Measurements from ENCODE around the gene AP4S1.
"Not testable (repeated sequence)": the region's sequence is repeated elsewhere in the genome, so short reads cannot be mapped to it uniquely, and the experiment has no call there.

Gene AP4S1

DNA sequence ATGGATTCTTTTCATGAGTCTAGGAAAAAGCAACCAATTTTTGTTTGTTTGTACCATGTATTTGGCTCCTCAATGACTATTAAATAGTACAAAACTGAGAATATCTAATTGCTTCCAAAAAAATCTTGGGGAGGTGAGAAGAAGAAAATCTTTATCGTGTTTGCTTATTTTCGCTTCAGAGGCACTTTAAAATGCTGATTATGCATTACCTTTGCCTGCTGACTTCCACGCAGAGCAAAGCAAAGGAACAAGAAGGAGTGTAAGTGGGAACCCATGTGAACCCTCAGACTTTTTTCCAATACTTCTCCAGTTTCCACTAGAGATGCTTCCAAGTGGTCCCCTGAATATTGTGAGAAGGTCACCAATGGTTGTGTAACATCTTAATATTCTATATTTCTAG, 43.9 kb downstream of the AP4S1 start:
- no peak for DNase-seq (ENCODE audit: low read depth)
- Histone ChIP-seq H3K4me1 (ENCODE audit: control insufficient read depth, insufficient read depth, low read length) (peaks cover 12% of the 10 kb centered on the region), H3K36me3 (ENCODE audit: control insufficient read depth, insufficient read depth, low read length, severe bottlenecking) (no peaks in the 10 kb centered on the region), H3K9me3 (ENCODE audit: control insufficient read depth, low read length) (no peaks in the 10 kb centered on the region), H3K27me3 (replicated peaks; ENCODE audit: control insufficient read depth, insufficient read depth, low read length) (no peaks in the 10 kb centered on the region), H3K4me3 (ENCODE audit: low read length) (no peak overlapping the region), H3K9ac (ENCODE audit: low read length) (no peak overlapping the region)

DNA sequence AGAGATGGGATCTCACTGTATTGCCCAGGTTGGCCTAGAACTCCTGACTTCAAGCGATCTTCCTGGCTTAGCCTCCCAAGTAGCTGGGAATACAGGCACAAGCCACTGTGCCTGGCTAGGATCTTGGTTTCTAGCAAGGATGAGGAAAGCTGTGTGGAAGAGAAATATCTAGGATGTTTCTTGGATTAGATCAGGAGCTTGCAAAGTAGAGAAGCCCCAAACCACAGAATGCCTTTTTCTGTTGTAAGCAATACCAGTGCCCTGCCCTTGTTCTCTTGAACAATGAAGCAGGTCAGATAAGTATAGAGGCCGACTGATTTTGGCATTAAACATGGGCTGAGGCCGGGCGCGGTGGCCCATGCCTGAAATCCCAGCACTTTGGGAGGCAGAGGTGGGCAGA, 45.0 kb downstream of the AP4S1 start:
- Histone ChIP-seq H3K9me3 (ENCODE audit: control insufficient read depth, low read length) (no peaks in the 10 kb centered on the region), H3K9ac (ENCODE audit: low read length) (no peak overlapping the region), H3K36me3 (ENCODE audit: control insufficient read depth, insufficient read depth, low read length, severe bottlenecking) (no peaks in the 10 kb centered on the region), H3K27me3 (replicated peaks; ENCODE audit: control insufficient read depth, insufficient read depth, low read length) (no peaks in the 10 kb centered on the region), H3K4me3 (ENCODE audit: low read length) (no peak overlapping the region), H3K4me1 (ENCODE audit: control insufficient read depth, insufficient read depth, low read length) (peaks cover 12% of the 10 kb centered on the region)
- peak; percentile 91 for DNase-seq (ENCODE audit: low read depth)

DNA sequence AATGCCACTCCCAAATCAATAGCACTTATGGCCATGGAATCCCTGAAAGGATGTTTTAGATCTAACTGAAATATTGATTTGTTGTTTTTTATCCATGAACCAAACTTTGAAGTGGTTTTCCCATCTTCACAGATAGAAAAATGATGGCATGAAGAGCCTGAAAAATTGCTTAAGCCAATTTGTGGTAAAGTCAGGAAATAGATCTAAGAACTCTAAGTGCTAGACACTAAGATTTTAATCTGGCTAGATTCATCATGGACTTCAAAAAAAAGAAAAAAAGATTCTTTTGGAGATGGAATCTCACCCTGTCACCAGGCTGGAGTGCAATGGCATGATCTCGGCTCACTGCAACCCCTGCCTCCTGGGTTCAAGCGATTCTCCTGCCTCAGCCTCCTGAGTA, 45.7 kb downstream of the AP4S1 start:
- peaks cover 12% of the 10 kb centered on the region for H3K4me1 ChIP-seq (ENCODE audit: control insufficient read depth, insufficient read depth, low read length)
- no peaks in the 10 kb centered on the region for H3K9me3 ChIP-seq (ENCODE audit: control insufficient read depth, low read length)
- no peaks in the 10 kb centered on the region for H3K27me3 ChIP-seq (replicated peaks; ENCODE audit: control insufficient read depth, insufficient read depth, low read length)
- no peak overlapping the region for H3K9ac ChIP-seq (ENCODE audit: low read length)
- DNase-seq (ENCODE audit: low read depth), result no peak
- no peak overlapping the region for H3K4me3 ChIP-seq (ENCODE audit: low read length)
- no peaks in the 10 kb centered on the region for H3K36me3 ChIP-seq (ENCODE audit: control insufficient read depth, insufficient read depth, low read length, severe bottlenecking)

DNA sequence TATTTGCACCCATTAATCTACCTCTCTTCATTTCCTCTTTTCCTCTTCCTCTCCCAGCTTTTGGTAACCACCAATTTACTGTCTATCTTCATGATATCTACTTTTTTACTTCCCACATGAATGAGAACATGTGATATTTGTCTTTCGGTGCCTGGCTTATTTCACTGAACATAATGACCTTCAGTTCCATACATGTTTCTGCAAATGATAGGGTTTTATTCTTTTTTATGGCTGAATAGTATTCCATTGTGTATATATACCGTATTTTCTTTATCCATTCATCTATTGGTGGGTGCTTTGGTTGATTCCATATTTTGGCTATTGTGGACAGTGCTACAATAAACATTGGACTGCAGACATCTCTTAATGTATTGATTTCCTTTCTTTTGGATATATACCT, 49.7 kb downstream of the AP4S1 start:
- H3K4me1 ChIP-seq (ENCODE audit: control insufficient read depth, insufficient read depth, low read length), result peaks cover 10% of the 10 kb centered on the region
- H3K9ac ChIP-seq (ENCODE audit: low read length), result no peak overlapping the region
- no peaks in the 10 kb centered on the region for H3K27me3 ChIP-seq (replicated peaks; ENCODE audit: control insufficient read depth, insufficient read depth, low read length)
- H3K4me3 ChIP-seq (ENCODE audit: low read length), result no peak overlapping the region
- no peak for DNase-seq (ENCODE audit: low read depth)
- H3K36me3 ChIP-seq (ENCODE audit: control insufficient read depth, insufficient read depth, low read length, severe bottlenecking), result no peaks in the 10 kb centered on the region
- H3K9me3 ChIP-seq (ENCODE audit: control insufficient read depth, low read length), result no peaks in the 10 kb centered on the region

DNA sequence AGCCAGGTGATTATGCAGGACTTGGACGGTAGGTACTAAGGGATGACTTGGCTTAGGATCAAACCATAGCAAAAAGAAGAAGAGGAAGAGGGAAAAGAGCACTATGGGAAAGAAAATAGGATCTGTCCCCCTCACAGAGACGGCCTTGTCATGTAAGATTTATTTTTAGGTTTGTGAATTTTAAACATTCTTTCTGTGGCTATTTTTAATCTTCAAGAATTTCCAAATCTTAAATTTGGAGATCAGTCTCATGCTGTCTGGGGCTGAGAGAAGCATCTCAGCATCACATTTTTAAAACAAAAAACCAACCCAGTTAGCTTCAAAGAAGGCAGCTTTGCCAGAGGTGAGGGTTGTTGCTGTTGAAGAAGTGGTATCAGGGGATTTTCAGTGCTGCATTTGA, 53.3 kb downstream of the AP4S1 start:
- Histone ChIP-seq H3K4me3 (ENCODE audit: low read length) (no peak overlapping the region), H3K27me3 (replicated peaks; ENCODE audit: control insufficient read depth, insufficient read depth, low read length) (no peaks in the 10 kb centered on the region), H3K36me3 (ENCODE audit: control insufficient read depth, insufficient read depth, low read length, severe bottlenecking) (no peaks in the 10 kb centered on the region), H3K9me3 (ENCODE audit: control insufficient read depth, low read length) (no peaks in the 10 kb centered on the region), H3K4me1 (ENCODE audit: control insufficient read depth, insufficient read depth, low read length) (peaks cover 14% of the 10 kb centered on the region), H3K9ac (ENCODE audit: low read length) (peak overlapping the region; percentile 1)
- DNase-seq (ENCODE audit: low read depth), result no peak

DNA sequence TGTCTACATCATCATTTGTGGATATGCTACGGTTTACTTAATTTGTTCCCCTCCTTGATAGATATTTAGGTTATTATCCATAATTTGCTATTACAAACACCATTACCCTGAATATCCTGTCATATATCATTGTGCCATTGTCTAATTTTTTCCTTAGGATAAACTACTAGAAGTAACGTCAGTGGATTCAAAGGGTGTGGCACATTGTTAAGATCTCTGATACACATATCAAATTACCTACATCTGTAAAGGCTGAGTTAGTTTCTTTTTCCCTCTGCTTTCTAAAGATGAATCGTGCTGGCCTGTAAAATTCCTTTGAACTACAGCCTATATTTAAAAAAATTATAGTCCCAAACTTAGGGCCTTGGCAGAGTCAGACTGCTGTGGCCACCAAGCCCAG, 54.6 kb downstream of the AP4S1 start:
- DNase-seq (ENCODE audit: low read depth), result peak; percentile 82
- Histone ChIP-seq H3K9me3 (ENCODE audit: control insufficient read depth, low read length) (no peaks in the 10 kb centered on the region), H3K4me3 (ENCODE audit: low read length) (no peak overlapping the region), H3K4me1 (ENCODE audit: control insufficient read depth, insufficient read depth, low read length) (peaks cover 14% of the 10 kb centered on the region), H3K27me3 (replicated peaks; ENCODE audit: control insufficient read depth, insufficient read depth, low read length) (no peaks in the 10 kb centered on the region), H3K9ac (ENCODE audit: low read length) (peak overlapping the region; percentile 22), H3K36me3 (ENCODE audit: control insufficient read depth, insufficient read depth, low read length, severe bottlenecking) (no peaks in the 10 kb centered on the region)

DNA sequence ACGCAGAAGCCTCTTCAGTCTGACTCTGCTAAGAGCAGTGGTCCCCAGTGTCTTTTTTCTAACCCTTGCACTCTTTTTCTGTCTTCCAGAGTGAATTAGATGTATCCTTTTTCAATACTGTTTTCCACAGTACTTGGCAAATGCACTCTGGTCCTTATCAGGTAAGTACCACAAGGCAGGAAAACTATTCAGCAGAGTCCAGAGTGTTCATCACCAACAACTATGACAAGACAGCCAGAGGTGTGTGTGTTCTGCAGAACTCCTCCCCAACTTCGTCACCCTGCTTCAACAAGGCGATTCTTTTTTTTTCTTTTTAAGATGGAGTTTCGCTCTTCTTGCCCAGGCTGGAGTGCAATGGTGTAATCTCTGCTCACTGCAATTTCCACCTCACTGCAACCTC, 55.0 kb downstream of the AP4S1 start:
- peak; percentile 13 for DNase-seq (ENCODE audit: low read depth)
- no peak overlapping the region for H3K4me3 ChIP-seq (ENCODE audit: low read length)
- H3K27me3 ChIP-seq (replicated peaks; ENCODE audit: control insufficient read depth, insufficient read depth, low read length), result no peaks in the 10 kb centered on the region
- no peaks in the 10 kb centered on the region for H3K9me3 ChIP-seq (ENCODE audit: control insufficient read depth, low read length)
- H3K36me3 ChIP-seq (ENCODE audit: control insufficient read depth, insufficient read depth, low read length, severe bottlenecking), result no peaks in the 10 kb centered on the region
- H3K4me1 ChIP-seq (ENCODE audit: control insufficient read depth, insufficient read depth, low read length), result peaks cover 14% of the 10 kb centered on the region
- H3K9ac ChIP-seq (ENCODE audit: low read length), result peak overlapping the region; percentile 22

DNA sequence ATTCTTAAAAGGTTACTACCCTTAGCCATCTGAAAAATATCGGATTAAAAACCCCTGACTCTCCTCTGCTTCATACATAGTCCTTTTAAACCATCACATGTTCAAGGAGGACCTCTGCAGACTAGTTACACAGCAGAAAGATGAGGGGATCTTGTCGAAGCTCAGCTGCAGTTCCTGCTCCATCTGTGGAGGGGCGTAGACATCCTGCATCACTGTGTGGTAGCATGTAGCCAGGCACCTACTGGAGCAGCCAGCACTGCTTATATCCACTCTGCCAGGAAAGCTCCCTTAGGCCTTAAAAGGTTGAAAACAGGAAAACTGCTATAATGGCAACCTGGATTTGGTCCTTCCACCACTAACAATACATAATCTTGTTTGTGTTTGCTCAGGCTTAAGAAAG, 58.3 kb downstream of the AP4S1 start:
- Histone ChIP-seq H3K4me1 (ENCODE audit: control insufficient read depth, insufficient read depth, low read length) (peaks cover 8% of the 10 kb centered on the region), H3K9ac (ENCODE audit: low read length) (no peak overlapping the region), H3K9me3 (ENCODE audit: control insufficient read depth, low read length) (no peaks in the 10 kb centered on the region), H3K27me3 (replicated peaks; ENCODE audit: control insufficient read depth, insufficient read depth, low read length) (no peaks in the 10 kb centered on the region), H3K4me3 (ENCODE audit: low read length) (no peak overlapping the region), H3K36me3 (ENCODE audit: control insufficient read depth, insufficient read depth, low read length, severe bottlenecking) (no peaks in the 10 kb centered on the region)
- no peak for DNase-seq (ENCODE audit: low read depth)

DNA sequence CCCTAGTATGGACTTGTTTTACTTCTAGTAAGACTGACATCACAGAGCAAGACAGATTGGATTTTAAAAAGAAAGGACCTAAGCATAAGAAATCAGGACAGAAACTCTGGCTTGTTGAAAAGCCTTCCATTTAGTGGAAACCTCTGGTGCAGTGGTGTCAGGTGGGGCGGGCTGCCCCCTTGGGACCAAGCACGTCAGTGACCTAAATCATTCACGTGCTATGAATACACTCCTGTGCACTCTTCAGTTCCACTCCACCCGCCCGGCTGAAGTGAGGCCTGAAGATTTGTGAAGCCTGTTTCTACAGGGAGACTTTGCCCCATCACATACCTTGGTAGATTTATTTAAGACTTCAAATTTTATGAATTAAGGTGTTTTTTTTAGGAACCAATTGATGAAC, 58.9 kb downstream of the AP4S1 start:
- Histone ChIP-seq H3K27me3 (replicated peaks; ENCODE audit: control insufficient read depth, insufficient read depth, low read length) (no peaks in the 10 kb centered on the region), H3K36me3 (ENCODE audit: control insufficient read depth, insufficient read depth, low read length, severe bottlenecking) (no peaks in the 10 kb centered on the region), H3K9ac (ENCODE audit: low read length) (no peak overlapping the region), H3K9me3 (ENCODE audit: control insufficient read depth, low read length) (no peaks in the 10 kb centered on the region), H3K4me1 (ENCODE audit: control insufficient read depth, insufficient read depth, low read length) (peaks cover 8% of the 10 kb centered on the region), H3K4me3 (ENCODE audit: low read length) (no peak overlapping the region)
- DNase-seq (ENCODE audit: low read depth), result no peak

DNA sequence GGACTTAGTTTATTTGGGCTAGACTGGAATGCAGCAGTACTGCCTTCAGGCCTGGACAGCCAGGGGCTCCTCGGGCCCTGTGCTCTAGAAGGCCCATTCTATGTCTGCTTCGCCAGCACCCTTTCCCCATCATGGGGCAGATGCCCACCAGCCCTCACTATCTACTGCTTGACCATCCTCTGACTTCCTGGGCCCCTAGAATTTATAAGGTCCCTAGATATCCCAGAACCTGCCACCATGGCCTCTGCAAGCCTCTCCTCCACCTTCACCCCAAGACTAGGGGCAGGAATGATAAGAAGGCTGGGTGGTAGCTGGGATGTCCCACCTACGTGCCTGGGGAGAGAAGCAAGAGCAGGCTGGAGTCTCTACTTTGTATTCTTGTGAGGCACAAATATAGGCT, 59.6 kb downstream of the AP4S1 start:
- Histone ChIP-seq H3K9me3 (ENCODE audit: control insufficient read depth, low read length) (no peaks in the 10 kb centered on the region), H3K36me3 (ENCODE audit: control insufficient read depth, insufficient read depth, low read length, severe bottlenecking) (no peaks in the 10 kb centered on the region), H3K4me1 (ENCODE audit: control insufficient read depth, insufficient read depth, low read length) (peaks cover 5% of the 10 kb centered on the region), H3K4me3 (ENCODE audit: low read length) (no peak overlapping the region), H3K9ac (ENCODE audit: low read length) (no peak overlapping the region), H3K27me3 (replicated peaks; ENCODE audit: control insufficient read depth, insufficient read depth, low read length) (no peaks in the 10 kb centered on the region)
- no peak for DNase-seq (ENCODE audit: low read depth)

DNA sequence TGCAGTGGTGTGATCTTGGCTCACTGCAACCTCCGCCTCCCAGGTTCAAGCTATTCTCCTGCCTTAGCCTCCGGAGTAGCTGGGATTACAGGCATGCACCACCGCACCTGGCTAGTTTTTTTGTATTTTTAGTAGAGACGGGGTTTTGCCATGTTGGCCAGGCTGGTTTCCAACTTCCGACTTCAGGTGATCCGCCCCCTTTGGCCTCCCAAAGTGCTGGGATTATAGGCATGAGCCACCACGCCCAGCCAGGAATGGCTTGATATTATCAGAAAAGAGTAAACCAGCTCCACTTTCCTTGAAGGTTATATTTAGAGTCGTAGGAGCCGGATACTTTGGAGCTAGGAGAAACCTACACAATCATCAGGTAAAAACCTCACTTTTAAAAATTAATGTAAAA, 61.0 kb downstream of the AP4S1 start:
- H3K36me3 ChIP-seq (ENCODE audit: control insufficient read depth, insufficient read depth, low read length, severe bottlenecking); H3K27me3 ChIP-seq (replicated peaks; ENCODE audit: control insufficient read depth, insufficient read depth, low read length); H3K9me3 ChIP-seq (ENCODE audit: control insufficient read depth, low read length); H3K9ac ChIP-seq (ENCODE audit: low read length); H3K4me3 ChIP-seq (ENCODE audit: low read length); DNase-seq (ENCODE audit: low read depth): not testable (repeated sequence)
- peaks cover 14% of the 10 kb centered on the region for H3K4me1 ChIP-seq (ENCODE audit: control insufficient read depth, insufficient read depth, low read length)

DNA sequence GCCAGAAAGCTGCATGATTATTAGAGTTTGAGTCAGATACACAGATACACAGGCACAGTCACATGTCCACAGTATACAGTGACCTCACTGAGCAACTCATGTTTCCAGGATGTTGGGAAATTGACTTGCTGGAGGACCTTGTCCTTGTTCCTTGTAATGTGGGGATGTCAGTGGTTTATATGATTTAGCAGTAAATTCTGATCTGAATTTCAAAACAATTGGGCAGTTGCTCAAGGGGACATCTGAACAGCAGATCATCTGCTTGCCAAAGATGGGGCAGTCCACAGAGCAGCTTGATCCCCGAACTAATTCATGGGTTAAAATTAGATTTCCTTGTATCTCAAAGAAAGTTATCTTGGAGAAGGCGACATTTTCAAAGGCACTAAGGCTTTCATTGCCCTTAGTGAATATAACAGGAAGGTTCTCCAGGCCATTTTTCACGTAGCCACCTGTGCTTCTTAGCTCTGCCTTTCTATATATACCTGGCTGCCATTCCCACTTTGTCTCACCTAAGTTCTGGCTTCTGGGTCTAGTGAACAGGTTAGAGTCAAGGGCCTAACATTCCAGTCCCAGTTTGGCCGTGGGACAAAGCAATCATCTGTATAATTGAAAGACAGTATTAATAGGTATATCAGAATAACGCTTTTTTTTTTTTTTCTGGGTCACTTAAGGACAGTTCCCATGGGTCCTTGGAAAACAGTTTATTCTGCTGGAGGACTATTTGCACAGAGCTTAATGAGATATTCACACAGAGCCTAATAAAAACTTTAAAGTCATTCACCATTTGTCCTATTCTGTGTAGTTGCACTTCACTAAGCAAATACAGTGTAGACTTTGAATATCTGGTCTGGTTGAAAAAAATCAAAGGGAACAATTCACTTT, 65.7 kb downstream of the AP4S1 start:
- H3K9me3 ChIP-seq (ENCODE audit: control insufficient read depth, low read length), result no peaks in the 10 kb centered on the region
- peak; percentile 94 for DNase-seq (ENCODE audit: low read depth)
- no peaks in the 10 kb centered on the region for H3K27me3 ChIP-seq (replicated peaks; ENCODE audit: control insufficient read depth, insufficient read depth, low read length)
- H3K4me1 ChIP-seq (ENCODE audit: control insufficient read depth, insufficient read depth, low read length), result peaks cover 24% of the 10 kb centered on the region
- H3K4me3 ChIP-seq (ENCODE audit: low read length), result peak overlapping the region; percentile 51
- H3K9ac ChIP-seq (ENCODE audit: low read length), result peak overlapping the region; percentile 67
- H3K36me3 ChIP-seq (ENCODE audit: control insufficient read depth, insufficient read depth, low read length, severe bottlenecking), result no peaks in the 10 kb centered on the region
